Measurements from ENCODE around the gene SLC1A2. TPM values are rescaled to one million over a fixed set of nuclear protein-coding genes. Genes with fewer than 3 reads are reported as not detected.

Gene SLC1A2
- total RNA-seq, 2 donors from 2014 or later = 7.1 to 13.5 TPM

- H3K36me3 ChIP-seq (ENCODE audit: control insufficient read depth, insufficient read depth, low read length) = no peaks in the 10 kb centered on the region
- H3K9ac ChIP-seq (ENCODE audit: extremely low read depth, low read length, poor library complexity, severe bottlenecking) = no peak overlapping the region
- Mint-ChIP-seq H3K27ac (no peak overlapping the region), H3K4me3 (no peak overlapping the region), H3K4me1 (no peaks in the 10 kb centered on the region), H3K9me3 (no peaks in the 10 kb centered on the region), H3K27me3 (ENCODE audit: insufficient read depth) (no peaks in the 10 kb centered on the region), H3K36me3 (ENCODE audit: low read depth) (no peaks in the 10 kb centered on the region)
- H3K9me3 ChIP-seq (ENCODE audit: control insufficient read depth, low read length) = no peaks in the 10 kb centered on the region
- no peak overlapping the region for H3K27ac ChIP-seq (ENCODE audit: low read depth, low read length)
- H3K4me3 ChIP-seq (ENCODE audit: low read length) = no peak overlapping the region
- no peaks in the 10 kb centered on the region for H3K27me3 ChIP-seq (ENCODE audit: control insufficient read depth, insufficient read depth, low read length, poor library complexity, severe bottlenecking)
- H3K4me1 ChIP-seq (ENCODE audit: control insufficient read depth, insufficient read depth, low read length) = no peaks in the 10 kb centered on the region
- TF ChIP-seq CTCF (conservative IDR thresholded peaks at IDR 0.05) = no peak
- WGBS, 2 experiments (ENCODE audit: insufficient coverage in 1 of 2, insufficient read length in 1 of 2) = 85% methylated on average over 4 of the region's 5 CpGs; no CpG with 5 or more reads in 1 of the 2 experiments
- DNase-seq = no peak
Measured at GRCh38 chr11:35383953-35384352, 35.4 kb downstream of the SLC1A2 start.

- 88 to 92% methylated on average over 4 of the region's 4 CpGs for WGBS, 2 experiments (ENCODE audit: insufficient coverage in 1 of 2, insufficient read length in 1 of 2)
- no peak overlapping the region for H3K27ac ChIP-seq (ENCODE audit: low read depth, low read length)
- Mint-ChIP-seq H3K4me1 (no peaks in the 10 kb centered on the region), H3K27me3 (ENCODE audit: insufficient read depth) (no peaks in the 10 kb centered on the region), H3K27ac (no peak overlapping the region), H3K9me3 (no peaks in the 10 kb centered on the region), H3K4me3 (no peak overlapping the region), H3K36me3 (ENCODE audit: low read depth) (no peaks in the 10 kb centered on the region)
- no peaks in the 10 kb centered on the region for H3K9me3 ChIP-seq (ENCODE audit: control insufficient read depth, low read length)
- H3K4me1 ChIP-seq (ENCODE audit: control insufficient read depth, insufficient read depth, low read length) = no peaks in the 10 kb centered on the region
- DNase-seq = no peak
- H3K27me3 ChIP-seq (ENCODE audit: control insufficient read depth, insufficient read depth, low read length, poor library complexity, severe bottlenecking) = no peaks in the 10 kb centered on the region
- no peak overlapping the region for H3K9ac ChIP-seq (ENCODE audit: extremely low read depth, low read length, poor library complexity, severe bottlenecking)
- no peak overlapping the region for H3K4me3 ChIP-seq (ENCODE audit: low read length)
- no peaks in the 10 kb centered on the region for H3K36me3 ChIP-seq (ENCODE audit: control insufficient read depth, insufficient read depth, low read length)
- no peak for TF ChIP-seq CTCF (conservative IDR thresholded peaks at IDR 0.05)
Measured at GRCh38 chr11:35381709-35382322, 37.5 kb downstream of the SLC1A2 start.

- DNase-seq = no peak
- no peaks in the 10 kb centered on the region for H3K9me3 Mint-ChIP-seq
- no peak for TF ChIP-seq CTCF (conservative IDR thresholded peaks at IDR 0.05)
- 92 to 93% methylated on average over 5 of the region's 5 CpGs for WGBS, 2 experiments (ENCODE audit: insufficient coverage in 1 of 2, insufficient read length in 1 of 2)
- H3K9me3 ChIP-seq (ENCODE audit: control insufficient read depth, low read length) = no peaks in the 10 kb centered on the region
- H3K9ac ChIP-seq (ENCODE audit: extremely low read depth, low read length, poor library complexity, severe bottlenecking) = no peak overlapping the region
- no peak overlapping the region for H3K27ac ChIP-seq (ENCODE audit: low read depth, low read length)
- H3K27me3 ChIP-seq (ENCODE audit: control insufficient read depth, insufficient read depth, low read length, poor library complexity, severe bottlenecking) = no peaks in the 10 kb centered on the region
- no peak overlapping the region for H3K27ac Mint-ChIP-seq
- no peak overlapping the region for H3K4me3 Mint-ChIP-seq
- H3K4me1 ChIP-seq (ENCODE audit: control insufficient read depth, insufficient read depth, low read length) = no peaks in the 10 kb centered on the region
- H3K4me1 Mint-ChIP-seq = no peaks in the 10 kb centered on the region
- no peaks in the 10 kb centered on the region for H3K27me3 Mint-ChIP-seq (ENCODE audit: insufficient read depth)
- no peak overlapping the region for H3K4me3 ChIP-seq (ENCODE audit: low read length)
- H3K36me3 ChIP-seq (ENCODE audit: control insufficient read depth, insufficient read depth, low read length) = no peaks in the 10 kb centered on the region
- no peaks in the 10 kb centered on the region for H3K36me3 Mint-ChIP-seq (ENCODE audit: low read depth)
Measured at GRCh38 chr11:35380603-35381002, 38.8 kb downstream of the SLC1A2 start.
